Common myeloid progenitor, CD34-positive (primary cell): ENCODE measurements around the gene HEYL. TPM values are rescaled to one million over a fixed set of nuclear protein-coding genes. Genes with fewer than 3 reads are reported as not detected.

Experiments
- CTCF ChIA-PET: fragments of 350-600 bp; sonication (Branson Sonifier 250); formaldehyde crosslinking; loops from one replicate; lab custom pipeline; 2021; ENCODE audit warnings: antibody characterized with exemption; lab: Charles Lee
- POLR2A ChIA-PET: fragments of 350-600 bp; sonication (Branson Sonifier 250); formaldehyde crosslinking; loops from one replicate; lab custom pipeline; 2021; ENCODE audit warnings: antibody characterized with exemption; lab: Charles Lee
- DNase-seq, 3 donors: peaks; one replicate each; pipeline versions ENCODE4 v3.0.0 to v3.0.0-alpha.2; 2013
- H3K27ac ChIP-seq, 2 experiments: 1 replicate in 1 of 2; 2 replicates in 1 of 2; pipeline ENCODE4 v1.7.0; 2013; ENCODE audit warnings: inconsistent platforms in 2 of 2, low read length in 2 of 2, mild to moderate bottlenecking in 2 of 2, low read depth in 1 of 2, moderate library complexity in 1 of 2; ENCODE audit not compliant: severe bottlenecking in 2 of 2, insufficient read depth in 1 of 2, poor library complexity in 1 of 2
- H3K27me3 ChIP-seq, 5 experiments: replicated peaks in 2 of 5; 1 replicate in 3 of 5; 2 replicates in 2 of 5; pipeline versions ENCODE4 v1.6.1 to v1.7.0; 2013; ENCODE audit warnings: low read length in 4 of 5, mild to moderate bottlenecking in 2 of 5, moderate library complexity in 2 of 5, inconsistent platforms in 1 of 5; ENCODE audit not compliant: insufficient read depth in 5 of 5, control insufficient read depth in 4 of 5
- H3K36me3 ChIP-seq, 4 experiments: 1 replicate in 2 of 4; 2 replicates in 2 of 4; pipeline versions ENCODE4 v1.6.1 to v1.7.0; 2013; ENCODE audit warnings: low read length in 3 of 4, control low read depth in 1 of 4, mild to moderate bottlenecking in 1 of 4; ENCODE audit not compliant: control insufficient read depth in 4 of 4, insufficient read depth in 4 of 4
- H3K4me1 ChIP-seq, 4 experiments: 1 replicate in 3 of 4; 2 replicates in 1 of 4; pipeline versions ENCODE4 v1.6.1 to v1.7.1; 2013; ENCODE audit warnings: low read length in 3 of 4, mild to moderate bottlenecking in 3 of 4, control low read depth in 1 of 4, inconsistent platforms in 1 of 4, moderate library complexity in 1 of 4; ENCODE audit not compliant: control insufficient read depth in 4 of 4, insufficient read depth in 4 of 4; ENCODE audit errors: control extremely low read depth in 1 of 4
- H3K4me3 ChIP-seq, 7 experiments: 1 replicate in 4 of 7; 2 replicates in 3 of 7; pipeline versions ENCODE4 v1.5.1 to v1.7.0; 2013; ENCODE audit warnings: mild to moderate bottlenecking in 7 of 7, low read length in 6 of 7, moderate library complexity in 6 of 7, inconsistent platforms in 2 of 7, low read depth in 2 of 7, control low read depth in 1 of 7; ENCODE audit not compliant: insufficient read depth in 4 of 7, control insufficient read depth in 1 of 7; ENCODE audit errors: extremely low read depth in 1 of 7
- H3K9me3 ChIP-seq, 5 experiments: 1 replicate in 4 of 5; 2 replicates in 1 of 5; pipeline versions ENCODE4 v1.6.1 to v1.7.1; 2013; ENCODE audit warnings: low read length in 4 of 5, mild to moderate bottlenecking in 2 of 5, inconsistent platforms in 1 of 5, low read depth in 1 of 5, moderate library complexity in 1 of 5; ENCODE audit not compliant: control insufficient read depth in 4 of 5, insufficient read depth in 2 of 5; ENCODE audit errors: control extremely low read depth in 1 of 5
- WGBS: methylation state at CpG from one replicate; pipeline ENCODE4 v1.1.5; 2013; ENCODE audit not compliant: insufficient coverage; 5-methylcytosine and 5-hydroxymethylcytosine counted together
- polyA plus RNA-seq: library from polyadenylated mRNA; unstranded; fragments of 120-200 nt; gene quantifications from one replicate; pipeline ENCODE4 v1.2.1, GENCODE V29; 2013

The HEYL gene
- polyA plus RNA-seq = 2.5 TPM

DNA sequence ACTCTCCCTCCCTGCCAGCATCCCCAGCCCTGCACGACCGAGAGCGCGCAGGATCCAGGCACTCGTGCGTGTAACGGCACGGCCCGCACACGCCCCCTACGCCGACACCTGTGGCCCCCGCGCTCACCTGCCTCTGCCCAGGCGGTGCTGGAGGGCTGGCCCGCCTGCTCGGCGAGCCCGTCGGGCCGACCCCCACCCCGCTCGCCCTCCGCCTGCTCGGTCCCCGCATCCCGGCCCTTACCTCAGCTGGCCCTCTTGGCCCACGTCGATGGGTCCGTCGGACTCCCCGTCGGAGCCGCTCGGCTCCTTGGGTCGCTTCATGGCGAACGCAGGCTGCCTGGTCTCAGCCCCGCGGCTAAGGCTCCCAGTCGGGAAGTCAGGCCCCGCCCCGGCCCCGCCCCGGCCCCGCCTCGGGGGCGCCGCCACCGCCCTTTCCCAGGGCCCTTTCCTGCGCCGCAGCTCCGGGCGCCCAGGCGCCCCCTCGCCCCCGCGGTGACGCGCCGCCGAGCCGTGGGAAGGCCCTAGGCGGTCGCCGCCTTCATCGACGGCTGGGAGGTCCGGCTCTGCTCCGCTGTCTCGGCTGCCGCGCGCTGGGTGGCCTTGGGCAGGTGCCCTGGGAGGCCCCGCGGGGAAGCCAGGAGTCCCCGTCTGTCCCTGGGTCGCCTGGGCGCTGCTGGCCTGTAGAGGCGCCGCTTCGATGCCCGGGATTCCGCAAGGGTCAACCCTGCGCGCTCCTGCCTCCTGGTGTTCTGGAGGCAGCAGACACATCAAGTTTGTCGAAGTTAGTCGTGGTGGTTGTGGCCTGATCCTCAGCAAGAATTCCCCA is at the start of gene HEYL:
Gene HEYL (minus strand): TSS at position 339 of the 826 bp plus-strand sequence. CDS start 18 bp downstream, at position 321.
- H3K9me3 ChIP-seq = peaks cover 0 to 4% (median 2%) of the 10 kb centered on the region in 5 experiments
- no peaks in the 10 kb centered on the region for H3K36me3 ChIP-seq
- peak; percentile 82 to 86 (median 84) for DNase-seq
- 4% methylated on average over 63 of the region's 88 CpGs for WGBS
- H3K27ac ChIP-seq = peak within 1 kb of the TSS in 1 of 2 experiments; percentile 20
- ChIA-PET POLR2A (interaction anchor here (0.6 kb wide), 2 partner anchors 71 to 102 kb away, joined by 3 read pairs; no protein-coding TSS in a partner anchor), CTCF (interaction anchor here (0.5 to 3.6 kb wide), 13 partner anchors 9 to 232 kb away, joined by 3 to 11 read pairs (median 4); no protein-coding TSS in a partner anchor)
- H3K4me1 ChIP-seq = peaks cover 0 to 10% (median 3%) of the 10 kb centered on the region in 4 experiments
- H3K4me3 ChIP-seq = peak within 1 kb of the TSS; percentile 16 to 82 (median 62)
- peaks cover 0 to 34% (median 4%) of the 10 kb centered on the region in 5 experiments for H3K27me3 ChIP-seq

DNA sequence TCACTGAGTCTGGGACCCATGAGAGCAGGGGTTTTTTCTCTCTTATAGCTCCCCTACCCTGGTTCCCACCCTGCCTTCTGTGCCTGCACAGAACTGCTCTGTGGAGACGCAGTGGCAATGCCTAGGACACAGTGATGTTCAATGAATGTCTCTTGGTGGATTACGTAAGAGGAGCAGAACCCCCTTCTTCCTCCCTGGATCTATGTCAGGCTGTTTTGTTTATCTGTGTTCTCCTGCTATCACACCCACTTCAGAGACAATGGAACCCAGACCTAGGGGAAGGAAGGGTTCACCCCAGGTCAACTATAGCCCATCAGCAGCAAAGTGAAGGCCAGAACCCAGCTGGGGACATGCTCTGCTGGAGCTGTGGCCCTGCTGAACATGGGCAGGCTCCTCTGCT is 49.8 kb upstream of the HEYL start:
- POLR2A ChIA-PET = no interaction called here
- 100% methylated on average over 1 of the region's 2 CpGs for WGBS
- CTCF ChIA-PET = interaction anchor here (0.9 to 4.5 kb wide), 3 partner anchors 12 to 35 kb away, joined by 3 to 21 read pairs (median 4); no protein-coding TSS in a partner anchor
- H3K4me1 ChIP-seq = peaks cover 0 to 21% (median 13%) of the 10 kb centered on the region in 4 experiments
- H3K27ac ChIP-seq = no peak overlapping the region
- DNase-seq = no peak
- H3K4me3 ChIP-seq = no peak overlapping the region
- peaks cover 7 to 93% (median 43%) of the 10 kb centered on the region in 5 experiments for H3K27me3 ChIP-seq
- no peaks in the 10 kb centered on the region for H3K36me3 ChIP-seq
- no peaks in the 10 kb centered on the region for H3K9me3 ChIP-seq

DNA sequence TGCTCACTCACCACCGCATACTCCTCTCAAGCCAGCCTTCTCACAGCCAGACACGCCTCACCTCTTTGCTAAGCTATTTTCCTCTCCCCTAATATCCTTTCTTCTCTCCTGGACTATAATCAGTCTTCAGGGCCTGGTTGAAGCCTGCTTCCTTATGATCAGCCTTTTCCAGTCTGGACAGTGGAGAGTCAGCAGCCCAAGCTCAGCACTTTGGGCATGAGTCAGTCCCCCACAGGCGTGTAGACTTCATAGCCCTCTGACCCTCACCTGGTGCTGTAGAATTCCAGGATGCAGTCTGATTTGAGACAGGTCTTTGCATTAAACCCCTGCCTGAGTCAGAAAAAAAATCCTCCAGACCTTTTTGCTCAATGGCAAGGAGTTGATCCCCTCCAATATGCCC is 49.3 kb upstream of the HEYL start:
- Histone ChIP-seq H3K36me3 (no peaks in the 10 kb centered on the region), H3K4me1 (peaks cover 0 to 24% (median 13%) of the 10 kb centered on the region in 4 experiments), H3K4me3 (no peak overlapping the region), H3K9me3 (no peaks in the 10 kb centered on the region), H3K27me3 (peaks cover 7 to 93% (median 43%) of the 10 kb centered on the region in 5 experiments), H3K27ac (no peak overlapping the region)
- ChIA-PET POLR2A (no interaction called here), CTCF (interaction anchor here (1.6 to 4.5 kb wide), 2 partner anchors 12 to 32 kb away, joined by 4 to 21 read pairs; no protein-coding TSS in a partner anchor)
- no peak for DNase-seq
- 86% methylated on average over 3 of the region's 3 CpGs for WGBS

DNA sequence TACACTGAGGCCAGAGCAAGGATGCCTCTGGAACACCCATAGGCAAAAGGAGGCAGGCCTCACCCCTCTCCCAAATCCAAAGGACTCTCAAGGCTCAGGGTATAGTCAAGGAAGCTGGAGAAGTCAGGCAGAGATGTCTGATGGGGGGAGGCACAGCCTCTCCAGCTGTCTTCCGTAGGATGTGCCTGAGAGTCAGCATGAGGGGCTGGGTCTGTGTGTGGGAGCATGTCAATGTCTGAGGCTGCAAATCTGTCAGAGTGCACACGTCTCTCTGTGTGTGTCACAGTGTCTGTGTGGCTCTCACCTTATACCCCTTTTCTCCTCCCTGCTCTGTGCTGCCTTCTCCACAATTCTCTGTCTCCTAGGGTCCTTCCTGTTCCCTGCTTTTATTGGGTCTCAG is 47.8 kb upstream of the HEYL start:
- Histone ChIP-seq H3K9me3 (no peaks in the 10 kb centered on the region), H3K27me3 (peaks cover 10 to 93% (median 48%) of the 10 kb centered on the region in 5 experiments), H3K36me3 (no peaks in the 10 kb centered on the region), H3K27ac (no peak overlapping the region), H3K4me3 (no peak overlapping the region), H3K4me1 (peaks cover 0 to 19% (median 11%) of the 10 kb centered on the region in 4 experiments)
- POLR2A ChIA-PET = no interaction called here
- 73% methylated on average over 2 of the region's 2 CpGs for WGBS
- CTCF ChIA-PET = no interaction called here
- DNase-seq = no peak

DNA sequence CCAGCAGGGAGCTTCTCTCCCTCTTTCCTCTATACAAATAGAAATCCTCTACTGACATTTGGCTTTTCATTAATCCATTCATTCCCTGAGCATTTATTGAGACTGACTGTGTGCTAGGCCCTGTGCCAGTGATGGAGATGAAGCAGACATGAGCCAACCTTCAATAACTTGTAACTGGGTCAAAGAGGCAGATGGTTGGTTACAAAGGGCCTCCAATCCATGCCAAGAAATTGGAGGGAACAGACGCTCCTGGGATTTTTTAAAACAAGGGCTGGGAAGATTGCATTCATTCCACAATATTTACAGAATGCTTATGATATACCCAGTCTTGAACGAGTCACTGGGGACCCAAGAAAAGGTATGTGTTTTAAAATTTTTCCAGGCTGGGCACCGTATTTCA is 45.6 kb upstream of the HEYL start:
- H3K9me3 ChIP-seq = no peaks in the 10 kb centered on the region
- H3K4me1 ChIP-seq = peaks cover 0 to 3% (median 0%) of the 10 kb centered on the region in 4 experiments
- no peak overlapping the region for H3K27ac ChIP-seq
- ChIA-PET POLR2A (no interaction called here), CTCF (interaction anchor here (0.8 kb wide), 1 partner anchor 15 kb away, joined by 4 read pairs; no protein-coding TSS in a partner anchor)
- DNase-seq = no peak
- H3K36me3 ChIP-seq = no peaks in the 10 kb centered on the region
- H3K4me3 ChIP-seq = no peak overlapping the region
- WGBS = 100% methylated on average over 2 of the region's 3 CpGs
- peaks cover 15 to 92% (median 46%) of the 10 kb centered on the region in 5 experiments for H3K27me3 ChIP-seq

DNA sequence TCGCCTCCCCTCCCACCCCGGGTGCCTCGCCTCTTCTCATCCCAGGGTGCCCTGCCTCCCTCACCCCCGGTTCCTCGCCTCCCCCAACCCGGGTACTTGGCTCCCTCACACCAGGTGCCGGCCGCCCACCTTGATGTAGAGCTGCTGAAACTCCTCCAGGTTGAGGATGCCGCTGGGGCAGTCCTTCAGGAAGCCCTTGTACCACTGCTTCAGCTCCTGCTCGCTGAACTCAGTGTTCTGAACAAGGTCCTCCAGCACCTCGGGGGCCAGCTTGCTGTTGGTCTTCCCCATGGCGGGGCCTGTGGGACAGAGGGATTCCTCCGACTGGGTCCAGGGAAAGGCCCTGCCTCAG is 44.8 kb upstream of the HEYL start:
- H3K27ac ChIP-seq = no peak overlapping the region
- H3K4me3 ChIP-seq = no peak overlapping the region
- H3K4me1 ChIP-seq = peaks cover 0 to 3% (median 0%) of the 10 kb centered on the region in 4 experiments
- ChIA-PET CTCF (interaction anchor here (0.8 to 0.9 kb wide), 2 partner anchors 14 to 19 kb away, joined by 4 to 5 read pairs; no protein-coding TSS in a partner anchor), POLR2A (no interaction called here)
- 66% methylated on average over 10 of the region's 13 CpGs for WGBS
- peaks cover 0 to 2% (median 0%) of the 10 kb centered on the region in 5 experiments for H3K9me3 ChIP-seq
- H3K36me3 ChIP-seq = no peaks in the 10 kb centered on the region
- H3K27me3 ChIP-seq = peaks cover 14 to 92% (median 44%) of the 10 kb centered on the region in 5 experiments
- DNase-seq = no peak
